ENCODE data around the gene ADARB1.

The ADARB1 gene

GRCh38 chr21:45085700-45086099 lies 11.3 kb downstream of the ADARB1 start:
- H3K4me1 ChIP-seq, result peaks cover 10% of the 10 kb centered on the region
- H3K27me3 ChIP-seq, result no peaks in the 10 kb centered on the region
- H3K36me3 ChIP-seq, result 0 out of 2 replicates have a peak, but pooled peaks cover 4% of the 10 kb centered on the region
- TF ChIP-seq CTCF (IDR thresholded peaks at IDR 0.05; ENCODE audit: low read depth, low read length), result no peak
- no peaks in the 10 kb centered on the region for H3K9me3 ChIP-seq
- H3K4me3 ChIP-seq (ENCODE audit: low read depth, low read length), result no peak overlapping the region
- DNase-seq, result no peak

DNA sequence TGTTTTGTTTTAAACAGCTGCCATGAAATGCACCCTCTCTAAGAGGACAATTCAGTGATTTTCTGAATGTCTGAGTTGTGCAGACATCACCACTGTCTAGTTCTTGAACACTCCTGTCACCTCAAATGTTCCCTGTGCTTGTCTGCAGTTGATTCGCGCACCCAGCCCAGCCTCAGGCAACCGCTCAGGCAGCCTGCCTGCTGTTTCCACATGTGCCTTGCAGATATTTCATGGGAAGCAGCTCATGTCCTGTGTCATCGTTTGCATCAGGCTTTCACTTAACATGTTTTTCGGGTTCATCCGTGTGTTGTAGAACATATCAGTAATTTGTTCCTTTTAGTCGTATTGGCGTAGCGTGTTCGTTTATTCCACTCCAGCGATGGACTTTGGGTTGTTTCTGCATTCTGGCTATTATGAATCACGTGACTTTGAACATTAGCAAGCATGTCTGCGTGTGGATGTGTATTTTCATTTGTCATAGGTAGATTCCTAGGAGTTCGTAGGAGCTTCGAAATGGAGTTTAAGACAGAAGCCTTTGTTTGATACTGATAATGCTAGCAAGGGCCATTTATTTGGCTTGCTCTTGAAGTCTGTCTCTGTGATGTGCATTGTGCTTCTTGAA lies 12.1 kb downstream of the ADARB1 start:
- no peak for TF ChIP-seq CTCF (IDR thresholded peaks at IDR 0.05; ENCODE audit: low read depth, low read length)
- Histone ChIP-seq H3K27me3 (no peaks in the 10 kb centered on the region), H3K36me3 (0 out of 2 replicates have a peak, but pooled peaks cover 4% of the 10 kb centered on the region), H3K4me3 (ENCODE audit: low read depth, low read length) (no peak overlapping the region), H3K4me1 (peaks cover 10% of the 10 kb centered on the region), H3K9me3 (no peaks in the 10 kb centered on the region)
- no peak for DNase-seq

GRCh38 chr21:45087022-45087823 lies 12.8 kb downstream of the ADARB1 start:
- Histone ChIP-seq H3K4me1 (peaks cover 16% of the 10 kb centered on the region), H3K4me3 (ENCODE audit: low read depth, low read length) (no peak overlapping the region), H3K36me3 (no peaks in the 10 kb centered on the region), H3K27me3 (no peaks in the 10 kb centered on the region), H3K9me3 (no peaks in the 10 kb centered on the region)
- no peak for DNase-seq
- no peak for TF ChIP-seq CTCF (IDR thresholded peaks at IDR 0.05; ENCODE audit: low read depth, low read length)

DNA sequence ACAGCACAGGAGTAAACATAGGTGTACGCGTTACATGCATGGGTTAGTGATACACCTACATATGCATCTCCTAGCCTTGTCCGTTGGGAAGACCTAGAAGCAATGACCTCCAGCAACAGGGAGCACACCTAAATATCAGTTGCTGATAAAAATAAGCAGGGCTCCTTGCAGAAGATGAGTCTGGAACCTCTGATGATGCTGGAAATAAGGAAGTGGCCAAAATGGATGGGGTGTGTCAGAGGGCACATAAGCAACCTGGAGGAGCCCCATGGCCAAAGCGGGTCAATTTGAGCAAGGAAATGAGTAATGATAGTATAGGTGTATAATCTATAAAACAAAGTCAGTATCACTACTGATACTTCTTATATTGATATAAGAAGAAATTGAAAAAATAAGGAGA lies 13.7 kb downstream of the ADARB1 start:
- H3K9me3 ChIP-seq, result no peaks in the 10 kb centered on the region
- TF ChIP-seq CTCF (IDR thresholded peaks at IDR 0.05; ENCODE audit: low read depth, low read length), result no peak
- H3K4me3 ChIP-seq (ENCODE audit: low read depth, low read length), result no peak overlapping the region
- no peak for DNase-seq
- no peaks in the 10 kb centered on the region for H3K36me3 ChIP-seq
- peaks cover 18% of the 10 kb centered on the region for H3K4me1 ChIP-seq
- H3K27me3 ChIP-seq, result no peaks in the 10 kb centered on the region

GRCh38 chr21:45088729-45089128 lies 14.3 kb downstream of the ADARB1 start:
- no peak for DNase-seq

More at GRCh38 chr21:45088729-45089128, 14.3 kb downstream of the ADARB1 start:
- Histone ChIP-seq H3K4me1 (peaks cover 24% of the 10 kb centered on the region), H3K36me3 (no peaks in the 10 kb centered on the region), H3K9me3 (no peaks in the 10 kb centered on the region), H3K4me3 (ENCODE audit: low read depth, low read length) (no peak overlapping the region), H3K27me3 (no peaks in the 10 kb centered on the region)
- no peak for TF ChIP-seq CTCF (IDR thresholded peaks at IDR 0.05; ENCODE audit: low read depth, low read length)

Data from BE2C (cell line).